Measurements from ENCODE around the gene UBE2F. TPM values are rescaled to one million over a fixed set of nuclear protein-coding genes. Genes with fewer than 3 reads are reported as not detected.
A peak's percentile ranks its signal among the peaks of the same experiment; 100 is the strongest.

UBE2F gene
- total and polyA plus RNA-seq, 10 donors = 32.1 to 73.9 (median 47.5) TPM

- H3K27ac ChIP-seq = no peak overlapping the region
- TF ChIP-seq POLR2AphosphoS5 (IDR thresholded peaks at IDR 0.05) (no peak), CTCF (IDR thresholded peaks at IDR 0.05 in 8 of 11, conservative IDR thresholded peaks at IDR 0.05 in 3 of 11) (no peak), POLR2A (IDR thresholded peaks at IDR 0.05) (no peak)
- H3K9me3 ChIP-seq = peaks cover 0 to 9% (median 2%) of the 10 kb centered on the region in 8 donors
- no peaks in the 10 kb centered on the region for H3K27me3 ChIP-seq (replicated peaks in 1 of 7)
- intact Hi-C loops (cut with DNase I; ENCODE audit: low total_unique reads) = no loop called here
- H3K4me1 ChIP-seq = peaks cover 0 to 22% (median 0%) of the 10 kb centered on the region in 6 donors
- no peak for DNase-seq
- no peak overlapping the region for H3K4me3 ChIP-seq
- WGBS, 5 donors = 83 to 93% (median 88%) methylated on average over 2 of the region's 2 CpGs
- peaks cover 4 to 77% (median 17%) of the 10 kb centered on the region in 6 donors for H3K36me3 ChIP-seq
Observed at GRCh38 chr2:237995036-237995435, 28.2 kb downstream of the UBE2F start.

GRCh38 chr2:237996021-237996593, 29.3 kb downstream of the UBE2F start:
- Histone ChIP-seq H3K4me1 (peaks cover 0 to 22% (median 0%) of the 10 kb centered on the region in 6 donors), H3K9me3 (peaks cover 0 to 9% (median 2%) of the 10 kb centered on the region in 8 donors), H3K36me3 (peaks cover 4 to 72% (median 17%) of the 10 kb centered on the region in 6 donors), H3K27me3 (replicated peaks in 1 of 7) (no peaks in the 10 kb centered on the region), H3K27ac (no peak overlapping the region), H3K4me3 (no peak overlapping the region)
- TF ChIP-seq POLR2AphosphoS5 (IDR thresholded peaks at IDR 0.05) = no peak
- no peak for TF ChIP-seq POLR2A (IDR thresholded peaks at IDR 0.05)
- no peak for TF ChIP-seq CTCF (IDR thresholded peaks at IDR 0.05 in 8 of 11, conservative IDR thresholded peaks at IDR 0.05 in 3 of 11)
- intact Hi-C loops (cut with DNase I; ENCODE audit: low total_unique reads) = no loop called here
- WGBS, 5 donors = 71 to 88% (median 80%) methylated on average over 9 of the region's 9 CpGs
- no peak for DNase-seq

GRCh38 chr2:237997521-237997920, 30.7 kb downstream of the UBE2F start:
- H3K36me3 ChIP-seq = peaks cover 4 to 68% (median 12%) of the 10 kb centered on the region in 6 donors
- peaks cover 0 to 9% (median 2%) of the 10 kb centered on the region in 8 donors for H3K9me3 ChIP-seq
- H3K4me3 ChIP-seq = no peak overlapping the region
- WGBS, 5 donors = 66 to 82% (median 72%) methylated on average over 4 of the region's 4 CpGs
- H3K27me3 ChIP-seq (replicated peaks in 1 of 7) = no peaks in the 10 kb centered on the region
- H3K4me1 ChIP-seq = peaks cover 0 to 22% (median 0%) of the 10 kb centered on the region in 6 donors
- TF ChIP-seq CTCF (IDR thresholded peaks at IDR 0.05 in 8 of 11, conservative IDR thresholded peaks at IDR 0.05 in 3 of 11) (no peak), POLR2A (IDR thresholded peaks at IDR 0.05) (no peak), POLR2AphosphoS5 (IDR thresholded peaks at IDR 0.05) (no peak)
- DNase-seq = no peak
- H3K27ac ChIP-seq = no peak overlapping the region
- intact Hi-C loops (cut with DNase I; ENCODE audit: low total_unique reads) = no loop called here

GRCh38 chr2:237998530-237998929, 31.7 kb downstream of the UBE2F start:
- intact Hi-C loops (cut with DNase I; ENCODE audit: low total_unique reads) = no loop called here
- H3K4me1 ChIP-seq = peaks cover 0 to 22% (median 0%) of the 10 kb centered on the region in 6 donors
- H3K36me3 ChIP-seq = peaks cover 2 to 68% (median 10%) of the 10 kb centered on the region in 6 donors
- no peaks in the 10 kb centered on the region for H3K27me3 ChIP-seq (replicated peaks in 1 of 7)
- H3K9me3 ChIP-seq = peaks cover 0 to 9% (median 2%) of the 10 kb centered on the region in 8 donors
- no peak overlapping the region for H3K4me3 ChIP-seq
- TF ChIP-seq POLR2A (IDR thresholded peaks at IDR 0.05) (no peak), CTCF (IDR thresholded peaks at IDR 0.05 in 8 of 11, conservative IDR thresholded peaks at IDR 0.05 in 3 of 11) (no peak), POLR2AphosphoS5 (IDR thresholded peaks at IDR 0.05) (no peak)
- WGBS, 5 donors = 43 to 73% (median 57%) methylated on average over 4 of the region's 4 CpGs
- DNase-seq = no peak
- H3K27ac ChIP-seq = peak overlapping the region in 3 of 8 donors; percentile 5 to 28 (median 14)
